Head of caudate nucleus (tissue), 42 donors: ENCODE data around the gene DYTN.

Experiments used
- DNase-seq, 42 donors: peaks; one replicate each; pipeline versions ENCODE4 v3.0.0 to v3.0.0-alpha.2; 2020 to 2021; ENCODE audit warnings: mixed read lengths in 7 of 42
- intact Hi-C: fragments of 100-400 bp; cut with DNase I; formaldehyde crosslinking; loops from one replicate; pipeline ENCODE4 v1.15.0; 2022

The DYTN gene

DNA sequence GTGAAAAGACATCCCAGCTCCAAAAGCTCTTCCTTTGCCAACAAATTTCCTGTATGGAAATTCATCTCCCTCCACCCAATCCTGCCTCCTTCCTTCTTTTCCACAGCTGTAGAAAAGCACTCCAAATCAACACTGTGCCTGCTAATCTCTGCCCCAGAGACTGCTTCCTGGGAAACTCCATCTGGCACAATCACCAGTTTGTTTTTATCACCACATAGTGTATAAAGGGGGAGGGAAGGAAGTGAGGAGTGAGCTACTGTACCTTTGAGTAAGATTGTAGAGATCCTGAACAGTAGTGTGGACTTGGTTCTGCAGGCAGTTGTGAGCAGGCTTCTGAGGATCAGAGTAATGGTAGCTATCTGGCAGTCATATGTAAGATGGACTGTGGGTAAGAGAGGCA is 90.6 kb downstream of the DYTN start:
- intact Hi-C loops, result no loop called here
- no peak for DNase-seq

DNA sequence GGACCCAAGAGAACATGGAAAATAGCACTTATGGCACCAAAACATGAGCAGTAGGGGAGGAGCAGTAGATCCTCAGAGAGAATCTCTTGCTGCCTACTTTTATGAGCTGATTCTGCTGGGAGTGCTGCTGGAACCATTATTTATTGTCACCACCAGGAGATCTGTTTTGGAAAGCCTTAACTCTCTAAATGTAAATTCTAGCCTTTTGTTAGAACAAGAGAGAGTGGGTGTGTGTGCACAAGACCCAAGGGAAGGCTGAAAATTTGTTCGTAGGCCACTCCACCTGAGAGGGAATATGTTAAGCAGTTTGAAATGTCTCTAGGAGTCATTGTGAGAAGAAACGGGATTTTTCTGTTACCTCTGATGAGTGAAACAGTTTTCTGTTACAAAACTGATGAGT is 92.1 kb downstream of the DYTN start:
- DNase-seq, result no peak
- intact Hi-C loops, result no loop called here

DNA sequence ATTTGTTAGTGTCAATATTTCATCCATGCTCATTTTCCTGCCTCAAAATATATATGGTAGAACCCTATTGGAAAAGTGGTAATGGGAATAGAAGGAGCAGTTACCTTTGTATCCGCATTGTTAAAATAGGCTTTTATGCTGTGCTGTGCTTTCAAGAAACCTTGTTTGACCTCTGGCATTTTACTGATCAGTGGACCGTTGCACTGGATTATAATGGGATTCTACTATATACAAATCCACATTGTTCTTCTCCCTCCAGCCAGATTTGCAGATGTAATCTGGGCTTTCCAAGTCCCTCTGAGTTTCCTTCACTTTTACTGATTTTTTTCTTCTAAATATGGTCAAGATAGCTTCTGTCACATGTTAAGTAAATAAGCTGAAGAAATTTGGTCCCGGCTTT is 99.2 kb downstream of the DYTN start:
- intact Hi-C loops, result no loop called here
- DNase-seq, result no peak

DNA sequence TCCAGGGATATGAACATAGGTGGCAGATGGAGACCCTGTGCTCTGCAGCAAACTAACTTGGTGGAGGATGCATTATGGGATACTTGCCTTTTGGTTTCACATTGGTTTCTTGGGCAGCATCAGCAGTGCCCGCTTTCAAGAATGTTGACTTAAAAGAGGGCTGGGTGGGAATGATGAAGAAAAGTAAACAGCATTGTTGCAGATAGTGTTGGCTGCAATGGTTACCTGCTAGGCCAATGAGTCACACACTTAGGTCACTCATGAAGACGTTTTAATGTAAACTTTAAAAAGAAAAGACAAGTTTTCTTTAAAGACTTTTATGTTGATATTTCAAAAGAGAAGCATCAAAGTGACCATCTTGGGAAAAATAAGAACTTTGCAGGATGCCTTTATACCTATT is 102.0 kb downstream of the DYTN start:
- intact Hi-C loops, result no loop called here
- DNase-seq, result no peak

DNA sequence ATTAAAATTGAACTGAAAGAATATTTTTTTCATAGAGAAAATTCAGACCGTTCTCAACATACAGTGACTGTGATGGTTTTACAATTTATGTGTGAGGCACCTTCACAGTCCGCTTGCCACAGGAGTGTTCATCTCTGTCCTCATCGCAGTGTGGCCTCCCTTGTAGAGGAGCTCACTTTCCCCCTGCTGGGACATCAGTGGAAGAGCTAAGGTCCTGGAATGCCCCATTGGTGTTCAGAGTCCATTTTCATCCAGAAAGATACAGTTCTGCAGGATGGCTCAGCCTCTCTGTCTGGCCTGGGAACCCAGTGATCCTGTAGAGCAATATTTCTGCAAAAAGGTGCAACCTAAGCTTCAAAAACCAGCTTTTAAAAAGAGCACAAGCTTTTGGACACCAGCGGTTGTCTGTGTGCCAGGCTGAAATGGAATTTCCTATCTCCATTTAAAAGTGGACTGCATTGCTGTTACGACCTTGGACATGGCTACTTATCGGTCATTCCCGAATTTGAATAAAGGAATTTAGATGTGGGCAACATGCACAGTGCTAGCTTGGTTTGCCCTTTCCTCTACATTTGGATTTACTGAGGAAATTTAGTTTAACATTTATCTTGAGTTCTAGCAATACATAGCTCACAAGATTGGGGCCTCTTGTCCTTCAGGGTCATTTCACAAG is 102.6 kb downstream of the DYTN start:
- intact Hi-C loops, result no loop called here
- no peak for DNase-seq

DNA sequence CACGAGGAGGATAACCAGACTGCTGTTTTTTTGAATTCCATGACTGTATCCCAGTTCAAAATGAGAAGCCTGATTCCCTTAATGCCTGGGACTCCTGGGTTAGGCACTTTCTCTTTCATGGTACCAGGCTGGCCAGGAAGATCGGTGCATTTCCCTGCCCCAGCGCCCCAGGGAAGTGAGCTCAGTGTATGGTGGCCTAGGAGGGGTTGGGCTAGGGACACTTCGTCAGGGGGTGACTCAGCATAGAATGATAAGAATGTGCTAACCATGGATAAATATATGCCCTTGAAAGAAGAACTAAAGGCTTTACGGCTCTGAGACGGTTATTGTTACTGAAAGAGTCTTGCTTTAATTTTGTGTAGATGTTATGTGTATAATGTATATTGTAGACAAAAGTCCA is 103.4 kb downstream of the DYTN start:
- intact Hi-C loops, result no loop called here
- DNase-seq, result no peak

DNA sequence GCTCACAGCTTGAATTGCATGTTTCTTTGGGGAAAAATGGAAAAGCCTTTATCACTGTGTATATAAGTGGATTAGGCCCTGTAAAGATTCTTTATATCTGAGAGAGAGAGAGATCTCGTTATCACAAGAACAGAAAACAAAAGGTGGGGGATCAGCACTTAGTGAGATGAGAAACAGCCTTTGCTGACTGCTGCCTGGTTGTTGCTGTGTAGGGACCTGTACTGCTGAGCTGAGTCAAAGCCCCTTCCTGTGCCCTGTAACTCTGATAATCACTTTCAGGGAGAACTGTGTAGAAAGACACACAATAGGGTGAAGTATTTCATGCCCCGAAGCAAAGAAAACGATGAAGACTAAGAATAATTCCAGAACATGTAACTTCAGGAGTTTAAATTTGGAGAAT is 106.5 kb downstream of the DYTN start:
- DNase-seq, result no peak
- intact Hi-C loops, result no loop called here

DNA sequence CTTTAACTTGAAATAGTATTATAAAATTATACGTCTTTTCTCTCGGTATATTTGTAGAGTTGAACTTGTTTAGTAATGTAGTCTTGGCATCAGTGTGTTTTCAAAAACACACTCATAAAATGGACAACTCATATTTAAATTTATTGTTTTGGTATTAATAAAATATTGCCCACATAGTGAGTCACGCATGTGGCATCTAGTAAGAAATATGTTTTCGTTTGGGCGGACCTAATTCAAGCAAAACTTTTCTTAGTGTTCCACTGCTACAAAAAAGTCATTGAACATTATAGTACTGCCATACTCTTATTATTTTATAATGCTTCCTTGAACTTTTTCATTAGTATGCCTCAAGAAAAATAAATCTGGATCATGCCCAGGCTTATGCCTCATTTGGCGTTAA is 107.0 kb downstream of the DYTN start:
- DNase-seq, result no peak
- intact Hi-C loops, result no loop called here

DNA sequence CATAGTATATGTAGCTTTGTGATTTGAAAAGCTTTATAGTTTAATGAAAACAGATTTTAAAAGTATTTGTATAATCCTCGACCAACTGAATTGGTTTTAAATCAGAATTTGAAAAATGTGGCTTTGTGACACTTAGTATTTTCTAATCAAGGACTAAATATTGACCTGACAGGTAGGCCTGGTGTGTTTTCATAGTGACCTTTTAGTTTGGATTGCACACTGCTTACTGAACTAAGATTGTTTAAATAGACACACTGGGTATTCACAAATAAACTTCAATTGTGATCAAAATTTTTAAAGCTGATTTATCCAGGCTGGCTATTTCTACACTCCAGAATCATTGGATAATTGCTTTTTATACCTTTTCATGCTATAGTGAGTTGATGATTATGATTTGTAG is 107.7 kb downstream of the DYTN start:
- intact Hi-C loops, result no loop called here
- no peak for DNase-seq

DNA sequence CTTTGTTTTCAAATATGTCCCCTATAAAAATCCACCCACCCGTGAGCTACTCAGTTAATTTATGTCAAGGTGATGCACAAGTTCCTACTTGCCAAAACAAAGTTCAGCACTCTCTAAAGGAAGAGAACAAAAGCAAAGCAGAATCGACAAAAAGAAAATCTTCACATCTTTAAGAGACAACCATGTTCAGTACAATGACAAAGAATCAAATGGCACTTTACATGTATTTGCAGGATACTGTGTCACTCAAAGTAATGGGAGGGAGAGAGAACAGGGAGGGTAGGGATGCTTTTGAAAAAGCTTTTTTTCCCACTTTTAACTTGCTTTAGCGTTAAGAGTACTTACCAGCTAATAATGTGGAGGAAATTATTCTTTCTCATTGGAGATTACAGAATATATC is 115.0 kb downstream of the DYTN start:
- intact Hi-C loops, result no loop called here
- DNase-seq, result no peak
